Thoracic aorta (tissue), 2 donors: ENCODE data around the gene NOC2L. TPM values are rescaled to one million over a fixed set of nuclear protein-coding genes. Genes with fewer than 3 reads are reported as not detected.

ENCODE experiments used
- ATAC-seq: fragments of 150-250 bp; one replicate; pipeline ENCODE4 v1.8.0; 2017; ENCODE audit warnings: low read depth; ENCODE audit not compliant: insufficient number of reproducible peaks, low FRiP score
- DNase-seq: peaks from one replicate; pipeline ENCODE4 v3.0.0-alpha.2; 2020; ENCODE audit warnings: low spot score
- H3K27ac ChIP-seq, 2 donors: fragments of 200-600 bp; sonication (generic); 1 replicate in 1 of 2; 2 replicates in 1 of 2; pipeline ENCODE4 v1.5.1; 2016; ENCODE audit warnings: mild to moderate bottlenecking in 2 of 2, moderate library complexity in 2 of 2
- H3K27me3 ChIP-seq: fragments of 200-600 bp; sonication (generic); replicated peaks from 2 replicates; pipeline ENCODE4 v1.6.0; 2016; ENCODE audit warnings: mild to moderate bottlenecking; ENCODE audit not compliant: insufficient read depth
- H3K36me3 ChIP-seq: fragments of 200-600 bp; sonication (generic); one replicate; pipeline ENCODE4 v1.5.1; 2016
- H3K4me1 ChIP-seq, 2 donors: fragments of 200-600 bp; sonication (generic); 1 replicate in 1 of 2; 2 replicates in 1 of 2; pipeline versions ENCODE4 v1.5.1 to v1.6.0; 2016; ENCODE audit warnings: low read depth in 2 of 2, mild to moderate bottlenecking in 1 of 2; ENCODE audit not compliant: control insufficient read depth in 1 of 2
- H3K4me3 ChIP-seq: fragments of 200-600 bp; sonication (generic); 2 replicates; pipeline ENCODE4 v1.5.1; 2016; ENCODE audit warnings: mild to moderate bottlenecking
- H3K9me3 ChIP-seq: fragments of 200-600 bp; sonication (generic); 2 replicates; pipeline ENCODE4 v1.5.1; 2016
- CTCF ChIP-seq: fragments of 200-600 bp; sonication (generic); IDR thresholded peaks from one replicate; pipeline ENCODE4 v1.5.1; 2019; ENCODE audit warnings: antibody characterized with exemption
- total RNA-seq, 2 donors: library from RNA; depleted of rRNA; stranded (reverse); fragments of >200 nt; gene quantifications; one replicate each; pipeline versions ENCODE4 v1.1.0 to v1.2.3, GENCODE V29; 2016

NOC2L gene
- total RNA-seq, 2 donors from 2014 or later, result 33.8 to 47.2 TPM

- Histone ChIP-seq H3K4me3 (no peak overlapping the region), H3K27me3 (peaks cover 5% of the 10 kb centered on the region), H3K27ac (no peak overlapping the region), H3K36me3 (no peaks in the 10 kb centered on the region), H3K4me1 (peaks cover 0 to 7% of the 10 kb centered on the region in 2 donors), H3K9me3 (no peaks in the 10 kb centered on the region)
- DNase-seq, result no peak
- no peak for ATAC-seq
- no peak for TF ChIP-seq CTCF
These were observed 12.9 kb upstream of the NOC2L start for GRCh38 chr1:971751-972506.

GRCh38 chr1:970973-971730 is 12.1 kb upstream of the NOC2L start:
- H3K27ac ChIP-seq, result no peak overlapping the region
- peaks cover 5% of the 10 kb centered on the region for H3K27me3 ChIP-seq
- no peaks in the 10 kb centered on the region for H3K9me3 ChIP-seq
- DNase-seq (no peak), ATAC-seq (no peak)
- no peak overlapping the region for H3K4me3 ChIP-seq
- H3K36me3 ChIP-seq, result no peaks in the 10 kb centered on the region
- no peak for TF ChIP-seq CTCF
- H3K4me1 ChIP-seq, result peaks cover 4 to 9% of the 10 kb centered on the region in 2 donors

GRCh38 chr1:970242-970972 is 11.4 kb upstream of the NOC2L start:
- DNase-seq, result no peak
- Histone ChIP-seq H3K4me1 (peaks cover 6 to 9% of the 10 kb centered on the region in 2 donors), H3K27ac (no peak overlapping the region), H3K4me3 (no peak overlapping the region), H3K27me3 (peaks cover 5% of the 10 kb centered on the region), H3K36me3 (no peaks in the 10 kb centered on the region), H3K9me3 (no peaks in the 10 kb centered on the region)
- TF ChIP-seq CTCF, result no peak
- no peak for ATAC-seq

GRCh38 chr1:969260-969855 is 10.3 kb upstream of the NOC2L start:
- no peaks in the 10 kb centered on the region for H3K9me3 ChIP-seq
- no peak overlapping the region for H3K4me3 ChIP-seq
- H3K27me3 ChIP-seq, result peaks cover 5% of the 10 kb centered on the region
- H3K4me1 ChIP-seq, result peaks cover 6 to 9% of the 10 kb centered on the region in 2 donors
- ATAC-seq (no peak), DNase-seq (no peak)
- no peaks in the 10 kb centered on the region for H3K36me3 ChIP-seq
- H3K27ac ChIP-seq, result no peak overlapping the region
- TF ChIP-seq CTCF, result no peak
